Fibroblast of lung (primary cell): ENCODE data around the gene NDUFS2.

Source experiments
- EZH2 ChIP-seq: IDR thresholded peaks from 2 replicates; pipeline ENCODE4 v1.5.1; 2012; ENCODE audit warnings: low read length, control low read depth, mild to moderate bottlenecking; ENCODE audit errors: missing control alignments
- TF ChIP-seq, protein P1 (sequence below), 2 donors: IDR thresholded peaks in 1 of 2; conservative IDR thresholded peaks in 1 of 2; 1 replicate in 1 of 2; 2 replicates in 1 of 2; pipeline ENCODE4 v1.5.1; 2011 to 2012; ENCODE audit warnings: low read length in 2 of 2, control low read depth in 1 of 2, inconsistent platforms in 1 of 2, low read depth in 1 of 2, mild to moderate bottlenecking in 1 of 2

GRCh38 chr1:161258439-161259344 is 56.5 kb downstream of the NDUFS2 start, which contains the start of gene PCP4L1:
- TF ChIP-seq, protein P1, sequence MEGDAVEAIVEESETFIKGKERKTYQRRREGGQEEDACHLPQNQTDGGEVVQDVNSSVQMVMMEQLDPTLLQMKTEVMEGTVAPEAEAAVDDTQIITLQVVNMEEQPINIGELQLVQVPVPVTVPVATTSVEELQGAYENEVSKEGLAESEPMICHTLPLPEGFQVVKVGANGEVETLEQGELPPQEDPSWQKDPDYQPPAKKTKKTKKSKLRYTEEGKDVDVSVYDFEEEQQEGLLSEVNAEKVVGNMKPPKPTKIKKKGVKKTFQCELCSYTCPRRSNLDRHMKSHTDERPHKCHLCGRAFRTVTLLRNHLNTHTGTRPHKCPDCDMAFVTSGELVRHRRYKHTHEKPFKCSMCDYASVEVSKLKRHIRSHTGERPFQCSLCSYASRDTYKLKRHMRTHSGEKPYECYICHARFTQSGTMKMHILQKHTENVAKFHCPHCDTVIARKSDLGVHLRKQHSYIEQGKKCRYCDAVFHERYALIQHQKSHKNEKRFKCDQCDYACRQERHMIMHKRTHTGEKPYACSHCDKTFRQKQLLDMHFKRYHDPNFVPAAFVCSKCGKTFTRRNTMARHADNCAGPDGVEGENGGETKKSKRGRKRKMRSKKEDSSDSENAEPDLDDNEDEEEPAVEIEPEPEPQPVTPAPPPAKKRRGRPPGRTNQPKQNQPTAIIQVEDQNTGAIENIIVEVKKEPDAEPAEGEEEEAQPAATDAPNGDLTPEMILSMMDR (conservative IDR thresholded peaks at IDR 0.05 in 1 of 2, IDR thresholded peaks at IDR 0.05 in 1 of 2; ENCODE audit: low read depth in 1 of 2, low read length in 2 of 2): no peak
- peak; percentile 78 for TF ChIP-seq EZH2
